GOT3 (cell line): ENCODE data around the gene TRPV4.
A peak's percentile ranks its signal among the peaks of the same experiment; 100 is the strongest.
"Not testable (repeated sequence)": the region's sequence is repeated elsewhere in the genome, so short reads cannot be mapped to it uniquely, and the experiment has no call there.

Experiments used
- DNase-seq: peaks from one replicate; lab custom pipeline; 2025; ENCODE audit warnings: mixed read lengths; lab: John Stamatoyannopoulos, UW

The TRPV4 gene

DNA sequence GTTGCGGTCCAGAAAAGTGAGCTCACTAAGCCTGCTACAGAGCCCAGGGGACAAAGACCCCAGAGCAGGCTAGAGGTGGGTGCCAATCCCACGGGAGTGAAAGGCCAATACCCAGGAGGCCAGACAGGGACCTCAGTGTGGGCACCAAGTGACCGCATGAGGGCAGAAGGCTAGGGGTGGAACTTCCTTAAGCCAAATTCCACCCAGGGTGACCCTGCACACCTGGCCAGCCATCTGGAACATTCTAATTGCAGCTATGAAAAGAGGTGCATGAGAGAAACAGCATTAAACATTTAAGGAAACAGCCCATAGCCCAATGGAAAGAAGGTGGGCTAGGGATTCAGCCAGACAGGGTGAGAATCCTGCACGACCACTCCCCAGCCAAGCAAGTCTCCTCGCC lies 27.8 kb upstream of the TRPV4 start:
- DNase-seq: no peak

DNA sequence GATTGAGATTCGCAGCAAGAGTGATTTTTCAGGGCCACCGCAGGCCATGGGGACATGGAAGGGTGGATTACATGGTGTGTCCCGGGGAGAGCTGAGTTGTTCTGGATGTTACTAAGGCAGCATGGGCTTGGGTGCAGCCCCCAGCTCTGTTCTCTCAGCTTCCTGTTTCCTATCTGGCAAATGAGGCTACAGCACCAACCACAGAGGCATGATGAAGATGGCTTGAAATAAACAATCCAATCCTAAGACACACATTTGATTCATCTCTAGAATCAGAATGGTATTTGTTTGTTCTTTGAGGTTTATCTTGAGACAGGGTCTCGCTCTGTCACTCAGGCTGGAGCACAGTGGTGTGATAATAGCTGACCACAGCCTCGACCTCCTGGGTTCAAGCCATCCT lies 25.6 kb upstream of the TRPV4 start:
- no peak for DNase-seq

DNA sequence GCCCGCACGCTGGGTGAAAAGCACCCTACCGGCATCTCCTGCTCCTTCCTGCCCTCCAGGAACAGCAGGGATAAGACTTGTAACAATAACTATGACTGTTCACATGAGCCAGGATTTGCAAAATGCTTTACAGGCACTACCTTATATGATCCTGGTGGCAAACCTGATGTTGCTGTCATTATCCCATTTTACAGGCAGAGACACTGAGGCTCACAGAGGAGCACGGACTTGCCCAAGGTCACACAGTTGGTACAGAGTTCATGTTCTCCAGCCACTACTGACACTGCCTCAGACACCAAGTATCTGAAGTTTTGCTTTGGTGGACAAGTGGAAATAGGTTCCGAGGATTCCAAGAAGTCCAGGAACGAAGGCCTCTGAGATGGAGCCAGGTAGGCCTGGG lies 24.5 kb upstream of the TRPV4 start:
- DNase-seq: no peak

DNA sequence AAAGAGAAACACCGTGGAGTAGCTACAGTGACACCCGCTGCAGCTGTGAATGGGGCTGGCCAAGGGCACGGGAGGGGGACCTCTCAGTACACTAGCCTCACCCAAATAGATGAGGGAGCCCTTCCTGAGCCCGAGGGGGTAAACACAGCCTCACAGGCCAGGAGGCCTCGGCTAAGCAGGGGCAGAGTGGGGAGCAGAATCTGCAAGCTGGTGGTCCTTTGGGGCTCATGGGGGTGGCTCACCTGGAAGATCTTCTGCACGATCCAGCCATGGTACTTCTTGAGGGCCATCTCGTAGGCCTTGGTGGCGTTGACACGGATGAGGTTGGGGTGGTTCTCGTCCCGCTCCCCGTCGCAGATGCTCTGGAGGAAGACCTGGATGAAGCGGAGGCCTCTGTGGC lies 22.2 kb upstream of the TRPV4 start:
- DNase-seq: no peak

DNA sequence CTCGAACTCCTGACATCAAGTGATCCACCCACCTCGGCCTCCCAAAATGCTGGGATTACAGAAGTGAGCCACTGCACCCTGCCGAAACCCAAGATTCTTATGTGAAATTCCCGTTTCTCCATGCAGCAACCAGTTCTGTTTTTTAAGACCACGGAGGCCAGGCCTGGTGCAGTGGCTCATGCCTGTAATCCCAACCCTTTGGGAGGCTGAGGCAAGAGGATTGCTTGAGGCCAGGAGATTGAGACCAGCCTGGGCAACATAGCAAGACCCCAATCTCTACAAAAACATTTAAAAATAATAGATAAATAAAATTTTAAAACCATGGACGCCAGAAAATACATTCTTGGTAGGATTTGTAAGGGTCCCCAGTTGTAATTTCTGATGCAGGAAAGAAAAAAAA lies 17.3 kb upstream of the TRPV4 start:
- DNase-seq: not testable (repeated sequence)

DNA sequence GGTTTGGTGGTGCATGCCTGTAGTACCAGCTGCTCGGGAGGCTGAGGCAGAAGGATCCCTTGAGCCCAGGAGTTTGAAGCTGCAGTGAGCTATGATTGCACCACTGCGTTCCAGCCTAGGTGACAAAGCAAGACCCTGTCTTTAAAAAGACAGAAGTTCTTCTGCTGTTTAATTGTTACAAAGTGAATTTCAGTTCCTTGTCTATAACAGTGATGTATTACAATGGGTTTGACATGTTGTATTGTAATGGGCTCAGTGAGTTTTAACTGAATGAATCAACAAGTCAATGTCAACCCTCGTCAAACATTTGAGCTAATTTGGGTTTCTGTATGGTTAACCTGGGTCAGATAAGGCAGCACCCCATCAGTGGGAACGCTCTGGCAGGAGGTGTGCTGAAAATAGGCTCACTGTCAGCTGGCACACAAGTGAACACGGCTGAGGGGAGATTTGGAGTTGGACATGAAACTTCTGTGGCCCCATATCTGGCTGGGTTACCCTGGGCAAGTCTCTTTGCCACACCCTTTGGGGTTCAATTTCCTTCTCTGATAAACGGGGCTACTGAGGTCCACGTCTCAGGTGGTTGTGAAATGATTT lies 14.0 kb upstream of the TRPV4 start:
- no peak for DNase-seq

DNA sequence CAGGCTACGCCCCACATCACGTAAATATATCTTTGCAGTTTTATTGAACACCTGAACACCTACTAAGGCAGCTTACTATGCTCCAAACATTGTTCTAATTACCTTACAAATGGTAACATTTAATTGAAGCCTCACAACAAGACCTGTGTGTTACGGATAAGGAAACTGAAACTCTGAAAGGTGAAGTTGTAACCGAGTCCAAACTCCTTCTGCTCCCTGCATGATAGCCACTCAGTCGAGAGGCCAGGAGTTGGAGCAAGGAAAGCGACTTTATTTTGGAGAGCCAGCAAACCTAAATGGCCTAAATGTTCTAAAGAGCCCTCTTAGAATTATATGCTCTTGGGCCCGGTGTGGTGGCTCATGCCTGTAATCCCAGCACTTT lies 12.6 kb upstream of the TRPV4 start:
- no peak for DNase-seq

DNA sequence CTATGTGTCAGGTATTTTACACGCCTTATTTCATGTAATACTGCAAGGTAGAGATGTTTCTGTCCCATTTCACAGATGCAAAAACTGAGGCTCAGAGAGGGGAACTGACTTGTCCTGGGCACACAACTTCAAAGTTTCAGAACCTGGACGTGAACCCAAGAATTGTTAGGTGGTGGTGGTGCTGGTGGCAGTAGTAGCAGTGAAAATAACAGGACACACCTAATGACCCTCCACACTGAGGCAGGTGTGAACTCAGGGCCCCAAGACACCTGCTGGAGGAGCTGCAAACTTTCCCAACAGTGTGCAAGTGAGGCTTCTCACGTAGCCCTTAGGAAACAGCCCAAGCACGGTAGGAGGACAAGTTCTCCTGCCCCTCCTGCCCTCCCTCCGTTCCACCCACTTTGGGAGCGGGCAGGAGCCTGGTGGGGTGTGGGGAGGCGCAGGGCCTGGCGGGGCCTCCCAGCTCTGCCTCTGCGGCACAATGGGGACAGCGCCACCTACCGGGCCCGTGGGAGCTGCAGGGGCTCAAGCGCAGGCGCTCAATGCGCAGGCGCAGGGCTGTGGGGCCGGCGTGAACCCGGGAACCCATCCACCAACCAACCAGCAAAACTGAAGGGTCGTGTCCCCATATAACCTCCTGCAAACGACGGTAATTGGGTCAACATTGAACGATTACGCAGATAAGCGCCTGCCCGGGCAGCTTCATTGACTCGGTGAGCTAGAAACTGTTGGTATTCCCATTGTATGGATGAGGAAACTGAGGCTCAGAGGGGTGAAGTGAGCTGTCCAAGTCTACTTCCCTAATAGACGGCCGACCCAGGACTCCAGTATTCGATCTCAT lies 12.0 kb upstream of the TRPV4 start:
- peak; percentile 39 for DNase-seq

DNA sequence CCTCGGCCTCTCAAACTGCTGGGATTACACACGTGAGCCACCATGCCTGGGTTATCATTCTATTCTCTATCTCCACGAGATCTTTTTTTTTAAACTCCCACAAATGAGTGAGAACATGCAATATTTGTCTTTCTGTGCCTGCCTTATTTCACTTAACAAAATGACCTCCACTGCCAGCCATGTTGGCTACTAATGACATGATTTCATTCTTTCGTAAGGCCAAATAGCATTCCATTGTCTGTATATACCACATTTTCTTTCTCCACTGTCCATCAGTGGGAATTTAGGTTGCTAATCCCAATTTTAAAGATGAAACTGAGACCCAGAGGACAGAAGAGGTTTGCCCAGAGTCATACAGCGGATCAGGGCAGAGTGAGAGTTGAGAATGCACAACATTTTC lies 10.9 kb upstream of the TRPV4 start:
- DNase-seq: no peak

DNA sequence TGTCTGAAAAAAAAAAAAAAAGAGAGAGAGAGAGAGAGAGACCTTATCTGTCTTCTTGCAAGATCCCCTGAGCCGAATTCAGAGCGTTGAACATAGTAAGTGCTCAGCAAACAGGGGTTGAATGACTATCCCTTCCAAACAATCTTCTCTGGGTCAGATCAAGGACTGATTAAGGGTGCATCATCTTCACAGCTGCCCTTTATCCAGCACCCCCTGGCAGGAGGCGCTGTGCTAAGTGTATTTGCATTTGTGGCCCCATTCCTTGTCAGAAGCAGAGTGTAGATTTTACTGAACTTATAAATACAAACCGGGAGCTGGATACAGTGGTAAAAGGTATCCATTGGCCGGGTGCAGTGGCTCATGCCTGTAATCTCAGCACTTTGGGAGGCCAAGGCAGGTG lies 8.8 kb upstream of the TRPV4 start:
- no peak for DNase-seq

DNA sequence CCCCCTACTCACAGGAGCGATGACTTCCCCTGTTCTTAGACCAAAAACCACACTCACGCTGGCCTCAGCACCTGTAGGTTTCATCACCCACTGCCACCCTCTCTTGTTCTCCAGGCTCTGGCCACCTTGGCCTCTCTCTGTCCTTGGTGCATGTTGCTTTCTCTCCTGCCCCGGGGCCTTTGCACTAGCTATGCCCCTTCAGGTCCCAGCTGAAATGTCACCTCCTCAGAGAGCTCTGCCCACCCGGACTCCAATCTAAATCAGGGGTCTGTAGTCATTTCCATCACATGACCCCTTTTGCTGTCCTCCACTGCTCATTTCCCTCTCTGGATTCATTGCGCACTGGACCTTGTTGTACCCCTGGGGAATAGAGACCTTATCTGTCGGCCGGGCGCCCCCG lies 8.2 kb upstream of the TRPV4 start:
- DNase-seq: no peak

DNA sequence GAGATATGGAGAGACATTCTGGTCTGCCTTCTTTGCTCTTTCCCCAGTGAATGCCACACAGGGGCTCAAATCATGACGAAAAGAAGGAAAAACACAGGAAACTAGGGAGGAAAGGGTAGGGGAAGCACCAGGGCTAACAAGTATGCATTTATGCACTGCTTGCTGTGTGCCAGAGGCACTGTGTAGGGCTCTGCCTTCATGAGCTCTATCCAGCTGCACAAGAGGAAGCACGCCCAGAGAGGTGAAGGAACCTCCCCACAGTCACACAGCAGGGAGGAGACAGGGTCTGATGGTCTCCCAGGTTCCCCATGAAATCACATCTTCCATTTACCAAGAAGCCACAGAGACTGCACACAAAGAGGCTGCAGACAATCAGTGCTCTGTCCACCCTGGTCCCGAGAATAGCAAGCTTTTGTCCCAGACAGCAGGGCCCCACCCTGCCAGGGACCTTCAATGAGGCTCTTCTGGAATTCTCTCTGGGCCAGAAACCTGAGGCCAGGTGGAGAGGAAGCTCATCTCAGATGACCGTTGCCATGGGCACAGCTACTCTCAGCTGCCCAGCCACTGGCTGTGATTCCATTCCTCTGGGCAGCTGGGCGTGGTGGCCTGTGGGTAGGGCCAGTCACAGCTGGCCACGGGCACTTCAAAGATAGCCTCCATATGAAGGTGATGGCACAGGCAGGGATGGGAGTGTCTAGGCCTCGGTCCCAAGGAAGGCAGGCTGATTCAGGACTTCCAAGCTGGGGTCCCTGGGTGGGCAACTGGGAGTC lies 7.3 kb upstream of the TRPV4 start:
- no peak for DNase-seq

DNA sequence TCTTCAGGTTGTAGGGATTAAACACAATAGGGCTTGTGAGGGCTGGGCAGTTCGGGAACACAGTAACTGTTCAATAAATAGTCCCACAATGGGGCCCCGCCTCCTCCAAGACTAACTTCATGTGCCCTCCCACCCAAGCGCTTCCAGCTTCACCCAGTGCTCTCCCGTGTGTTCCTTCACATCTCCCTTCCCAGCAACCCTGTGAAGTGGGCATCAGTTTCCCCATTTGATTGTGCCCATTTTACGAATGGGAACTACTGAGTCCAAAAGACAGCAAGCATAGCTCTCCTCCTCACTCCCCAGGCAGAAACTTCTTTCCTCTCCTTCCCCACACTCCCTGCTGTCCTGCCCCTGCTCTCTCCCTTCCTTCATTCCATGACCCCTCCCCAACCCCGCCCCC lies 6.2 kb upstream of the TRPV4 start:
- DNase-seq: no peak

DNA sequence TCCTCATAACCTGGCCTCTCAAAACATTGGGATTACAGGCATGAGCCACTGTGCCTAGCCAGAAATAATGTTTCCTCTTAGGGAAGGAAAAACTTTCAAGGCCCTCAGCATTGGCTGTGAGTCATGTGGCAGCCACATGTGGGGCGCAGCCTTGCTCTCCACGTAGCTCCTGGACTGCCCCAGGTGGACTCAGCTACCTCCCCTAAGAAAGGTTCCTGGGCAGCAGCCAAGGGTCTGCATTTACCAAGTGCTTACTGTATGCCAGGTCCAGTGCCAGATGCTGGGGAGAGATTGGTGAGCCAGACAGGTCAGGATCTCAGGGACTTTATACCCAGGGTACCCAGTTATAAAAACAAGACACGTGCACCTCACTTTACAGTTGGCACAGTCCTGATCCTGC lies 3.7 kb upstream of the TRPV4 start:
- no peak for DNase-seq

DNA sequence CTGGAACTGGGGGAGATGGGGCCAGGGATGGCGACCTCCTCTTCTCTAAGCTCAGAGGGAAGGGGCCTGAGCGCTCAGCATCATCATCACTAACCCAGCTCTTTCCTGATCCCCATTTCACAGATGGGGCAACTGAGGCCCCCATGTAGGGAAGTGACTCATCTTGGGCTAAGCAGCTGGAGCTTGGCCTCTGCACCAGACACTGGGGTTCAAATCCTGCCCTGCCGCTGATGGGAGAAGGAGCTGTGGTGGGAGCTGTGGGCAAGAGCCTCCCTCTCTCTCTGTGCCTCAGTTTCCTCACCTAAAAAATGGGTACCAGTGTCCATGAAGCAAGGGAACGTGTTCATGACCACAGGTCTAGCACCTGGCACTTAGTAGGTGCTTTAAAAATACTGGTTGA lies 2.6 kb upstream of the TRPV4 start:
- no peak for DNase-seq

DNA sequence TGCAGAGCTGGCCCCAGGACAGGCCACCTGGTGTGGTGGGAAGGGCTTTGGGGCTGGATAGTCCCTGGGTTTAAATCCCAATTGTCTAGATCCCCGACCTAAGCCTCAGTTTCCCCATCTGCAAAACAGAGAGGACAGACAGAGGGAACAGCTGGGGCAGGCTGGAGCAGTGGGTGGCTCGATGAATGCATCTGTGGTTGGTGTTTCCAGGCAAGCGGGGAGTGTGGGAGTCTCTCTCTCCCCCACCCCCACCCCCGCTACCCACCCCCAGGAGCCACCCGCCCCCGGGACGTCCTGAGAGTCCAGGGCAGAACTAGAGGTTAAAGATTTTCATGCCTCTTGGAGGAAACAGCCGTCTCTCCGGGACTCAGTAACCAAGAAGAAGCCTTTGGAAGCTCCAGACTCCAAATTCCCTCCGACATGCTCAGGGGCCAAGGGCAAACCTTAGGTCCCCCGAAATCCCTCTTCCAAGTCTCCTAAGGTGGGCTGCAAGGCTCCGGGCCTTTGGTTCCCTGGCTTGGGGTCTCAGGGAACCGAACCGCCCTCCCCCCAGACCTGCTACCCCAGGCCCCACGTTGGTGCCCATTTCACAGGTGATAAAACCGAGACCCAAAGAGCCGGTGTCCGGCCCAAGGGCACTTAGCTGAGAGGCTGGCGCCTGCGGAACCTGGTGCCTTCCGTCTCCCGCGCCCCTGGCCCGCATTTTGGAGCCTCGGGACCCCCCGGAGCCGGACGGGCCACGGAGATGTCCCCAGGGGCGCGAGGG lies 474 bp downstream of the TRPV4 start:
- no peak for DNase-seq

DNA sequence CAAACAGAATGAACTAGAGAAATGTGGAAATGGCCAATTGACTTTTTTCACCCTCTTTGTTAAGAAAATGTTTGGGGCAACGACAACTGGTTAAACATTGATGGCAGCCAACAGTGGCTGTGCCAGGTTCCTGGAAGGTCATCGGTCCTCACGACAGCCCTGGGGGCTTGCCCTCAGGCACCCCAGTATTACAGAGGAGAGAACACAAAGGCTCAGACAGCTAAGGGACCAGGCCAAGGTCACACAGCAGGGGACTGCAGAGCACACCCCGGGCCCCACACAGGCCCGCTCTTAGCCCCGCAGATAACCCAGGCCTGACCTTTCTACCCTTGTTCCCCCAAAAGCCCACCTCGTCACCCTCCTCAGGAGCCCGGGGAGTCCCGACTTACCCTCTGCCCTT lies 1.3 kb downstream of the TRPV4 start:
- no peak for DNase-seq

DNA sequence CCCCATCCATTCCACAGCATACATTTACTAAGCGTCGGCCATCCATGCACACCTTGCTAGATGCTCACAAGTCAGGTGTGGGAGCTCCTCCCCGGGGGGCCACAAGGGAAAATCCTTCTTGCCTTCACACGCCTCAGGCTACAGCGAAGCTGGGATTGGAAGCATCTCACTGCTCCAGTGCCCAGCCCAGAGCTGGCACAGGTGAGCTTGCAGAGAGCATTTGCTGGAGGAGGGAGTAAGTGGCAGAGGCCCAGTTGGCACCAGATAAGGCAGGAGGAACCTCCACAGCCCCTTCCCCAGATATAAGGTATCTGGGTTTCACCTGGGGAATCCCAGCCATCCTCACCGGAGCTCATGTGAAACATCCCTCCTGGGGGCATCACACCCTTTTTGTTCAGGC lies 1.8 kb downstream of the TRPV4 start:
- DNase-seq: no peak

DNA sequence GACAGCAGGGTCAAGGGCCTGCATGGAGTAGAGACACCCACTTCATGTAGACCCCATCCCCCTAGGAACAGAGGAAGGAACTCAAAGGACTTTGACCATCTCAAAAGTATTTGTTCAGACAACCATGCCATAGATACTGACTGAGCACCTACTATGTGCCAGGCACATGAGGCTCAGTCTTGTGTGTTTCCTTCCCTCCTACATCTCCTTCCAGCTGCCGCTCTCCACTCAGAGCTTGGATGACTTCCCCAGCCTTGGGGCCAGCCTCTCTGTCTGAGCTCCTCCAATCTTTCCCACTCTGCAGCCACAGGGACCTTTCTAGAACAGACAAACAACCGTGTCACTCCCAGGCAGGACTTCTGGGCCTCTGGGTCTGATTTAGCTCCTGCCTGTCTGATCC lies 2.5 kb downstream of the TRPV4 start:
- DNase-seq: no peak

DNA sequence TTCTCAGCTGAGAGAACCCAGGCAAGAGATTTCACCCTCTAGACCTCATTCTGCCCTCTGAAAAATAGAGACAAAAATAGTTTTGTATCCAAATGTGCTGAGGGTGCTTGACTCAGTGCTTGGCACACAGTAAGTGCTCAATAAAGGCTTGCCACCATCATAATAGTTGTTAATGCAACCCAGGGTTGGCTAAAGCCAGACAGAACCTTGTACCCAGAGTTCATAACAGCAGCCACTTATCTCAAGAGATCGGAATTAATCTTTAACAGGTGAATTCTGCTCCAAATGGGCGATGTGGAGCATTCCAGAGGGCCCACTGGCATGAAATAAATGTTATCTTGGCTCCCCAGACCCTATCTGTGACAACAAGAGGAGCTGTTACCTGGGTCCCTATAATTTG lies 2.9 kb downstream of the TRPV4 start:
- DNase-seq: no peak

DNA sequence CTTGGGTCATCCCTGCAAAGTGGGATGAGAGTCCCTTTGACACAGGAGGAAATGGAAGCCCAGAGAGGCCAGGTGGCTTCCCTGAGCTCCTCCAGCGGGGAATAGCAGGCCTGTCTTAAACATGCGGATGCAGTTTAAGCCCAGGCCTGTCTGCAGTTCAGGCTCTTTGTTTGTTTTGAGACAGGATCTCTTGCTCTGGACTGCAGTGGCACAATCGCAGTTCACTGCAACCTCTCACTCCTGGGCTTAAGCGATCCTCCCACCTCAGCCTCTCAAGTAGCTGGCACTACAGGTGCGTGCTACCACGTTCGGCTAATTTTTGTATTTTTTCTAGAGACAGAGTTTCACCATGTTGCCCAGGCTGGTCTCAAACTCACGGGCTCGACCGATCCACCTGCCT lies 3.5 kb downstream of the TRPV4 start:
- no peak for DNase-seq

DNA sequence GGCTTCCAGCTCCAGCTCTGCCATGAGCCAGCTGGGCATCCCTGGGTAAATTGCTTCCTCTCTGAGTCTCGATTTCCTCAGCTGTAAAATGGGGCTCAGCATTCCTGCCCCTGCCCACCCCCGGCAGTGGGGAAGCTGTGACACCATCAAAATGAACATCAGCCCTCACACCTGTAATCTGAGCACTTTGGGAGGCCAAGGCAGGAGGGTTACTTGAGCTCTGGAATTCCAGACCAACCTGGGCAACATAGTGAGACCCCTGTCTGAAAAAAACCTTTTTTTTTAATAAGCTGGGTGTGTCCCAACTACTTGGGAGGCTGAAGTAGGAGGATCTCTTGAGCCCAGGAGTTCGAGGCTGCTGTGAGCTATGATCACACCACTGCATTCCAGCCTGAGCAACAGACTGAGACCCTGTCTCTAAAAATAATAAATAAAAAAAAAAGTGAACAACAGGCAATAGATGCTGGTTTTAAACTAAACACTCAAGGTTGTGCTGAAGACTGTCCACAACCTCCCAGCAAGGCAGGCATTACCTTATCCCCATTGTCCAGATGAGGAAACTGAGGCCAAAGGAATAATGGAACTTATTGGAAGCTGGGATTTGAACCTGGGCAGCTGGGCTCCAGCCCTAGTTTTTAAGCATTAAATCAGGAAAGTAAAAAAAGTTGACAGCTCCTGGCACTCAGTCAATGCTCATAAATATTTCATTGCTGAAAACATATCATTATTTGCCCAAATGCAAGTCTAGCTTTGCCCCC lies 4.3 kb downstream of the TRPV4 start:
- no peak for DNase-seq
